Parathyroid adenoma (tissue), 2 donors: Measurements from ENCODE around the gene DGKA.

Source experiments
- H2AFZ ChIP-seq: fragments of 300-600 bp; sonication (generic); one replicate; pipeline ENCODE4 v1.7.0; 2017; ENCODE audit warnings: antibody characterized with exemption, mild to moderate bottlenecking
- H3K27ac ChIP-seq: fragments of 300-600 bp; sonication (generic); one replicate; pipeline ENCODE4 v1.7.0; 2017
- H3K27me3 ChIP-seq: fragments of 300-600 bp; sonication (generic); one replicate; pipeline ENCODE4 v1.7.0; 2017; ENCODE audit warnings: low read length; ENCODE audit not compliant: control insufficient read depth, insufficient read depth
- H3K36me3 ChIP-seq: fragments of 300-600 bp; sonication (generic); one replicate; pipeline ENCODE4 v1.7.0; 2017; ENCODE audit warnings: low read length; ENCODE audit not compliant: control insufficient read depth, insufficient read depth
- H3K4me1 ChIP-seq: fragments of 300-600 bp; sonication (generic); one replicate; pipeline ENCODE4 v1.7.0; 2017; ENCODE audit warnings: control low read depth
- H3K4me2 ChIP-seq: fragments of 300-600 bp; sonication (generic); one replicate; pipeline ENCODE4 v1.7.0; 2017; ENCODE audit warnings: low read length
- H3K4me3 ChIP-seq: fragments of 300-600 bp; sonication (generic); one replicate; pipeline ENCODE4 v1.7.0; 2017; ENCODE audit warnings: low read depth, low read length
- H3K79me2 ChIP-seq: fragments of 300-600 bp; sonication (generic); one replicate; pipeline ENCODE4 v1.7.0; 2017; ENCODE audit warnings: control low read depth
- H3K9ac ChIP-seq: fragments of 300-600 bp; sonication (generic); one replicate; pipeline ENCODE4 v1.7.0; 2017; ENCODE audit warnings: mild to moderate bottlenecking
- H3K9me3 ChIP-seq: fragments of 300-600 bp; sonication (generic); one replicate; pipeline ENCODE4 v1.7.0; 2017; ENCODE audit warnings: low read length; ENCODE audit not compliant: control insufficient read depth
- CTCF ChIP-seq: fragments of 300-600 bp; sonication (generic); IDR thresholded peaks from one replicate; pipeline ENCODE4 v1.7.0; 2017; ENCODE audit warnings: antibody characterized with exemption, mild to moderate bottlenecking
- donor health status: primary hyperparathyroidism.

Gene DGKA

DNA sequence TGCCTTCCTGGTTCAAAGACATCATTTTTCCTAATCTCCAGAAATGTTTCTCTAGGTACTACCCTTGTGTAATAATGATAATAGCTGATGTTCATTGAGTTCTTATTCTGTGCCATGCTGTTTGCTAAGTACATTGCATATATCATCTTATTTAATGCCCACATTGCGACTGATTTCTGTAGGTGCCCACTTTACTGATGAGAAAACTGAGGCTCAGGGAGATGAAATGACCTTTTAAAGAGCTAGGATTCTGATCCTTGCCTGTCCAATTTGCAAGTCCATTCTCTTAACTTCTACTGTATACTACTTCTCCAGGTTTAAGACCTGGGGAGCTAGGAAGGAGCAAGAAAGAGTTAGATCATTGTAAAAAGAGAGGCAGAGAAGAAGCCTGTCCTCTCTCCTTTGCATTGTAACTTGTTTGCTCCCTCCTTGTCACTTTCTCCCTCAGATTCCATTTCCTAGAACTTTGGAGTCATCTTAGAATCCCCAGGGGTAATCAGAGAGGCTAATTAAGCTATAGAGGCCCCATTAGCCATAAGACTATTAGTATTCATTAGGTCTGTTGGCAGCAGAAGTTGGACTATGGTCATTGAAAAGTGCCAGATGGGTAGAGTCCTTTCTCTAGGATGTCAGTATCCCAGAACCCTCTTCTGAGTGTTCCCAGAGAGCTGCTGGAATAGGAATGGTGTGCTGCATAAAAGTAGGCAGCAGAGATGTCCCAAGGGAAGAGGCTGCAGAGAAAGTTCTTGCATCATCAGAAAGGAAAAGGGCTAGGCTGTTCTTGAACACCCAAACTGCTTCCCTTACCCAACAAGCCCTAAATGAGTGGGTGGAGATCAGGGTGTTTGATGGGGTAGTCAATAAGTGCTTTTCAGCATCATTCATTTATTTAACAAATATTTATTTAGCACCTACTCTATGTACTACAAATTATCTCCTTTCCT lies 3.1 kb downstream of the DGKA start:
- Histone ChIP-seq H3K4me1 (peaks cover 7% of the 10 kb centered on the region), H3K9ac (no peak overlapping the region), H3K4me3 (no peak overlapping the region), H3K9me3 (no peaks in the 10 kb centered on the region), H3K27me3 (no peaks in the 10 kb centered on the region), H2AFZ (no peak overlapping the region), H3K4me2 (no peak overlapping the region), H3K36me3 (no peaks in the 10 kb centered on the region), H3K27ac (no peak overlapping the region), H3K79me2 (peaks cover 7% of the 10 kb centered on the region)
- TF ChIP-seq CTCF = no peak

GRCh38 chr12:55934773-55935172 lies 3.8 kb downstream of the DGKA start:
- no peak overlapping the region for H3K4me3 ChIP-seq
- H3K36me3 ChIP-seq = no peaks in the 10 kb centered on the region
- no peak overlapping the region for H2AFZ ChIP-seq
- TF ChIP-seq CTCF = no peak
- H3K27me3 ChIP-seq = no peaks in the 10 kb centered on the region
- no peak overlapping the region for H3K9ac ChIP-seq
- H3K4me2 ChIP-seq = no peak overlapping the region
- peaks cover 7% of the 10 kb centered on the region for H3K4me1 ChIP-seq
- H3K79me2 ChIP-seq = peaks cover 5% of the 10 kb centered on the region
- no peaks in the 10 kb centered on the region for H3K9me3 ChIP-seq
- no peak overlapping the region for H3K27ac ChIP-seq

DNA sequence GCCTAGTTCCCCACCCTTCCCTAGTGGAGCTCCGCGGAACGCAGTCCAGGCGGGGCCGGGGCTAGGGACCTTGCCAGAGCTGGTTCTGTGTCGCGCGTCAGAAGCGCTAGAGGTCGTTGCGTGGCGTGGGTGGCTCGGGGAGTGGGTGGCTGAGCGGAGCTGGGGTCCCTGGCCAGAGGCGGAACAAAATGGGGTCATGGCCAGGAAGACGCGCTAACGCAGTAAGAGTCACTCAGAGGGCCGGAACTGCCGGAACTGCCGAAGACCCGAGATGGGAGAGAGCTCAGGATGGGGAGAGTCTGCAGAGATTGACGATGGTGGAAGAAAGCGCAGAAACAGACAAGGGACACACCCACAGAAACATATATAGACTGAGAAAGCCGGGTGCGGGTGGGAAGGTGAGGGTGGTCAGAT lies 4.8 kb downstream of the DGKA start:
- Histone ChIP-seq H3K9ac (no peak overlapping the region), H3K79me2 (peaks cover 3% of the 10 kb centered on the region), H3K27me3 (no peaks in the 10 kb centered on the region), H3K4me1 (peaks cover 10% of the 10 kb centered on the region), H3K27ac (peak overlapping the region; percentile 20), H3K4me2 (no peak overlapping the region), H3K4me3 (no peak overlapping the region), H3K9me3 (no peaks in the 10 kb centered on the region), H2AFZ (peak overlapping the region; percentile 20), H3K36me3 (no peaks in the 10 kb centered on the region)
- TF ChIP-seq CTCF = no peak

DNA sequence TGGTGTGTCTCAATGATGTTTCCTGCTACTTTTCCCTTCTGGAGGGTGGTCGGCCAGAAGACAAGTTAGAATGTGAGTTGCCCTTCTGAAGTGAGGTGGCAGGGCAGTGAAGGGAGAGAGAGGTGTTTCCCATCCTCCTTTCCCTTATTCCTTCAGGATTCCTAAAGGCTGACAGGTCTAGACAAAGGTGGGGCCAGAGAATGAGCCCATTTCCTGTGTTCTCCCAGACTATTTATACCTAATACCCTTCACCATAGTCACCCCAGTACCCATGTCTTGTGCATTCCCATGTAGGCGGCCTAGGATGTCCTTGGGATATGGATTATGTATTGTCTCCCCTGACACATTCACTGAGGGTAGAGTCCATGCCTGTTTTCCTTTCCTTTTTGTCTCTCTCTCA lies 7.0 kb downstream of the DGKA start:
- Histone ChIP-seq H3K9me3 (no peaks in the 10 kb centered on the region), H3K36me3 (no peaks in the 10 kb centered on the region), H3K4me2 (no peak overlapping the region), H3K4me1 (peaks cover 3% of the 10 kb centered on the region), H3K27me3 (no peaks in the 10 kb centered on the region), H3K4me3 (no peak overlapping the region), H2AFZ (no peak overlapping the region), H3K79me2 (peaks cover 3% of the 10 kb centered on the region), H3K9ac (no peak overlapping the region), H3K27ac (no peak overlapping the region)
- TF ChIP-seq CTCF = no peak
